ENCODE results near the gene SMAD1. TPM values are rescaled to one million over a fixed set of nuclear protein-coding genes. Genes with fewer than 3 reads are reported as not detected.

SMAD1 gene
- total and polyA plus RNA-seq, 2 donors (not counting 1 experiment from before 2014, with no cell fraction given), result 13.0 to 25.1 TPM

DNA sequence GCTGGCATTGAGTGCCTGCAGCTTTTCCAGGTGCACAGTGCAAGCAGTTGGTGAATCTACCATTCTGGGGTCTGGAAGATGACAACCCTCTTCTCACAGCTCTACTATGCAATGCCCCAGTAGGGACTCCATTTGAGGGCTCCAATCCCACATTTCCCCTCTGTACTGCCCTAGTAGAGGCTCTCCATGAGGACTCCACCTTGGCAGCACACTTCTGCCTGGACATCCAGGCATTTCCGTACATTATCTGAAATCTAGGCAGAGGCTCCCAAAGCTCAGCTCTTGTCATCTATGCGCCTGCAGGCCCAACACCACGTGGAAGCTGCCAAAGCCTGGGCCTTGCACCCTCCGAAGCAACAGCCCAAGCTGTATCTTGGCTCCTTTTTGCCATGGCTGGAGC is 8.4 kb upstream of the SMAD1 start:
- DNase-seq (ENCODE audit: low read depth in 2 of 2), result no peak
- H3K9me3 ChIP-seq (ENCODE audit: control insufficient read depth, insufficient read depth, low read depth, low read length), result no peaks in the 10 kb centered on the region
- no peaks in the 10 kb centered on the region for H3K27me3 ChIP-seq (ENCODE audit: control insufficient read depth, insufficient read depth, low read length)
- H3K9ac ChIP-seq (ENCODE audit: insufficient read depth, low read length), result no peak overlapping the region
- H3K79me2 ChIP-seq (ENCODE audit: control insufficient read depth, insufficient read depth, low read length), result no peaks in the 10 kb centered on the region
- H3K4me1 ChIP-seq (ENCODE audit: control insufficient read depth, extremely low read depth, insufficient read depth, low read length), result no peaks in the 10 kb centered on the region
- no peak overlapping the region for H3K4me2 ChIP-seq (ENCODE audit: extremely low read depth, insufficient read depth, low read length)
- H2AFZ ChIP-seq (ENCODE audit: low read length), result no peak overlapping the region
- H4K20me1 ChIP-seq (ENCODE audit: control insufficient read depth, extremely low read depth, insufficient read depth, low read length), result no peaks in the 10 kb centered on the region
- H3K27ac ChIP-seq (ENCODE audit: insufficient read depth, low read length), result no peak overlapping the region
- no peak for TF ChIP-seq CTCF (conservative IDR thresholded peaks at IDR 0.05 in 1 of 2, IDR thresholded peaks at IDR 0.05 in 1 of 2; ENCODE audit: low read depth in 1 of 2, low read length in 2 of 2)
- TF ChIP-seq EZH2 (IDR thresholded peaks at IDR 0.05; ENCODE audit: low read length, missing control alignments), result no peak
- no peaks in the 10 kb centered on the region for H3K36me3 ChIP-seq (ENCODE audit: control insufficient read depth, insufficient read depth, low read length)
- no peak overlapping the region for H3K4me3 ChIP-seq (replicated peaks in 1 of 4; ENCODE audit: control extremely low read depth in 1 of 4, insufficient read depth in 1 of 4, low read depth in 3 of 4, low read length in 4 of 4)

DNA sequence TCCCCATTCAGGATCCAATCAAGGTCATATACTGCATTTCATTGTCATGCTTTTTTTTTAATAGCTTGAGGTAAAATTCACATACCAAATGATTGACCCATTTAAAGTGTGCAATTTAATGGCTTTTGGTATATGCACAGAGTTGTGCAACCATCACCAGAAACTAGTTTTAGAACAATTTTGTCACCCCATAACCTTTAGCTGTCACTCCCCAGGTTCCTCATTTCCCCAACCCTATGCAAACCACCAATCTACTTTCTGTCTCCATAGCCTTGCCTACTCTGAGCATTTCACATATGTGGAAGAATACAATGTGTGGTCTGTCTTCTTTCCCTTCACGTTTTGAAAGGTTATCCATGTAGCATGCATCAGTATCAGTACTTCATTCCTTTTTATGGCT is 1.4 kb upstream of the SMAD1 start:
- Histone ChIP-seq H3K27me3 (ENCODE audit: control insufficient read depth, insufficient read depth, low read length) (no peaks in the 10 kb centered on the region), H2AFZ (ENCODE audit: low read length) (no peak overlapping the region), H3K79me2 (ENCODE audit: control insufficient read depth, insufficient read depth, low read length) (peaks cover 9% of the 10 kb centered on the region), H3K4me3 (replicated peaks in 1 of 4; ENCODE audit: control extremely low read depth in 1 of 4, insufficient read depth in 1 of 4, low read depth in 3 of 4, low read length in 4 of 4) (no peak overlapping the region), H3K4me2 (ENCODE audit: extremely low read depth, insufficient read depth, low read length) (no peak overlapping the region), H3K9me3 (ENCODE audit: control insufficient read depth, insufficient read depth, low read depth, low read length) (no peaks in the 10 kb centered on the region), H3K4me1 (ENCODE audit: control insufficient read depth, extremely low read depth, insufficient read depth, low read length) (no peaks in the 10 kb centered on the region), H3K36me3 (ENCODE audit: control insufficient read depth, insufficient read depth, low read length) (no peaks in the 10 kb centered on the region), H3K9ac (ENCODE audit: insufficient read depth, low read length) (no peak overlapping the region), H4K20me1 (ENCODE audit: control insufficient read depth, extremely low read depth, insufficient read depth, low read length) (no peaks in the 10 kb centered on the region), H3K27ac (ENCODE audit: insufficient read depth, low read length) (no peak overlapping the region)
- DNase-seq (ENCODE audit: low read depth in 2 of 2), result no peak
- no peak for TF ChIP-seq EZH2 (IDR thresholded peaks at IDR 0.05; ENCODE audit: low read length, missing control alignments)
- TF ChIP-seq CTCF (conservative IDR thresholded peaks at IDR 0.05 in 1 of 2, IDR thresholded peaks at IDR 0.05 in 1 of 2; ENCODE audit: low read depth in 1 of 2, low read length in 2 of 2), result no peak

DNA sequence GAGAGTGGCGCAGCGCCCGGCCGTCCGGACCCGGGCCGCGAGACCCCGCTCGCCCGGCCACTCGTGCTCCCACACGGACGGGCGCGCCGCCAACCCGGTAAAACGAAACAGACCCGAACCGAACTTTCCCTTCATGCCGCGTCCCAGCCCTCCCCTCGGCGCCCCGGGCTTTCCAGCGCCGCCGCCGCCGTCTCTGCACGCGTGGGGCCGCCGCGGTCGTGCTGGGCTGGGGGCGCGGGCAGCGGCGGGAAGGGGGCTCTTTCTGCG is 222 bp downstream of the SMAD1 start:
- H3K36me3 ChIP-seq (ENCODE audit: control insufficient read depth, insufficient read depth, low read length), result no peaks in the 10 kb centered on the region

More for the DNA sequence above, 222 bp downstream of the SMAD1 start:
- Histone ChIP-seq H3K27me3 (ENCODE audit: control insufficient read depth, insufficient read depth, low read length) (no peaks in the 10 kb centered on the region), H3K9me3 (ENCODE audit: control insufficient read depth, insufficient read depth, low read depth, low read length) (no peaks in the 10 kb centered on the region), H3K79me2 (ENCODE audit: control insufficient read depth, insufficient read depth, low read length) (peaks cover 9% of the 10 kb centered on the region), H3K9ac (ENCODE audit: insufficient read depth, low read length) (peak overlapping the region; percentile 88), H3K4me2 (ENCODE audit: extremely low read depth, insufficient read depth, low read length) (no peak overlapping the region), H2AFZ (ENCODE audit: low read length) (no peak overlapping the region), H3K4me3 (replicated peaks in 1 of 4; ENCODE audit: control extremely low read depth in 1 of 4, insufficient read depth in 1 of 4, low read depth in 3 of 4, low read length in 4 of 4) (peak overlapping the region; percentile 46 to 81 (median 74)), H3K27ac (ENCODE audit: insufficient read depth, low read length) (peak overlapping the region; percentile 87), H3K4me1 (ENCODE audit: control insufficient read depth, extremely low read depth, insufficient read depth, low read length) (no peaks in the 10 kb centered on the region), H4K20me1 (ENCODE audit: control insufficient read depth, extremely low read depth, insufficient read depth, low read length) (no peaks in the 10 kb centered on the region)
- no peak for TF ChIP-seq EZH2 (IDR thresholded peaks at IDR 0.05; ENCODE audit: low read length, missing control alignments)
- no peak for TF ChIP-seq CTCF (conservative IDR thresholded peaks at IDR 0.05 in 1 of 2, IDR thresholded peaks at IDR 0.05 in 1 of 2; ENCODE audit: low read depth in 1 of 2, low read length in 2 of 2)
- DNase-seq (ENCODE audit: low read depth in 2 of 2), result no peak
